HG03066 (cell line): ENCODE measurements around the gene RIMBP2.
"Not testable (repeated sequence)": the region's sequence is repeated elsewhere in the genome, so short reads cannot be mapped to it uniquely, and the experiment has no call there.

Source experiments
- ATAC-seq: cut with Tn5 transposase; IDR thresholded peaks from one replicate; pipeline ENCODE4 v1.9.1; 2021; ENCODE audit warnings: low read depth; ENCODE audit not compliant: unreplicated experiment

The RIMBP2 gene

DNA sequence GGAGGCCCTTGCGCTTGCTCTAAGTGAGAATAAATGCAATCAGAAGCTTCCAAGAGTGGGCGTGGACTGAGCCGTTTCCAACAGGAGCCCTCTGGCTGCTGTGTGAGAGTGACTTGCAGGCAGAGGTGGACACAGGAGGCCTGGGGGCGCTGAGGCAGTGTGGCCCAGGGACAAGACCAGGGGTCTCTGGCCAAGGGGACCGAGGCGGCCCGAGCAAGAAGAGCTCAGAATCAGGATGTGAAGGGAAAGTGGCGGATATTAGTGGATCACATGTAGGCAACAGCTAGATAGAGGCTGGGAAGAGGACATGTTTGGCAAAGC lies 8.6 kb downstream of the RIMBP2 start:
- ATAC-seq, result no peak

- ATAC-seq, result no peak
Observed at GRCh38 chr12:130706885-130707570, 9.1 kb downstream of the RIMBP2 start.

DNA sequence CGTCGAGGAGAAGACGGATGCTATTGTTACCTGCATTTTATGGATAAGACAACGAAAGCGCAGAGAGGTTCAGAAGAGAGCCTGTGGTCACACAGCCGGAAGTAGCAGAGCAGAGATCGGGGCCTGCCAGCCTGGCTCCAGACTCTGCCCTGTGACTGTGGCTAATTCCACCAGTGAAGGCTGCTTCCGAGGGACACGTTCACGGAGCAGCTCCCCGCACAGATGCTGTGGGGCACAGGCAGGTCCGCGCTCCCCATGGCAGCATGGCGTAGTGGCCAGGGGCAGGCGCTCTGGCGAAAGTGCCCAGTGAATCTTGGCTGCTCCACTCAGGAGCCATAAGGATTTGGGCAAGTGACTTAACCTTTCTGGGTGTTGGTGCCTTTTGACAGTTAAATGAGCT lies 9.8 kb downstream of the RIMBP2 start:
- no peak for ATAC-seq

DNA sequence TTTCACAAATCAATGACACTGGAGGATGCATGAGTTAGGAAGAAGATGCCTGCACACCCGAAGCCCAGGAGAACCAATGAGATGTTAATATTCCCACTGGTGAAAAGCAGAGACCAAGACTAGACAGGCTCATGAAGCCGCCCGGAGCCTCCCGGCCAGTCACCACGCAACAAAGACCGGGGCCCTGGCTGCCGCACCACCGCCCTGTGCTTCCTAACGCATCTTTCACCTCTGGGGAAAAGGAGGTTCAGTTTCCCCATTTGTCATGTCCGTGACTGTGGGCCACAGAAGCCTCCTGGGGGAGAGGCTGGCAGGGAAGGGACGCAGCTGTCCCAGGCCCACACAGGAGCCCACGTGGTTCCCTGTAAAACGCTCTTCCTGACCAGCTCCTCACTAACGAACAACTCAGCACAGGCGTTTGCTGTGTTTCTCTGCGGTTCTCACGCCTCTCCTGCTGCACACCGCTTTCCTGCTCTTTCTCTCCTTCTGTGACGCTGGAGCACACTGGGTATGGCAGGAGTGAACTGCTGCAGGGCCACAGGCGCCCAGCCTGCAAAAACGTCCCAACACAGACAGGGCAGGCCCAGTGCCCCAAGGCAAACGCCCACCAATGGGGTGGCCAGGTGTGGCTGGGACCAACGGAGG lies 10.8 kb downstream of the RIMBP2 start:
- no peak for ATAC-seq

DNA sequence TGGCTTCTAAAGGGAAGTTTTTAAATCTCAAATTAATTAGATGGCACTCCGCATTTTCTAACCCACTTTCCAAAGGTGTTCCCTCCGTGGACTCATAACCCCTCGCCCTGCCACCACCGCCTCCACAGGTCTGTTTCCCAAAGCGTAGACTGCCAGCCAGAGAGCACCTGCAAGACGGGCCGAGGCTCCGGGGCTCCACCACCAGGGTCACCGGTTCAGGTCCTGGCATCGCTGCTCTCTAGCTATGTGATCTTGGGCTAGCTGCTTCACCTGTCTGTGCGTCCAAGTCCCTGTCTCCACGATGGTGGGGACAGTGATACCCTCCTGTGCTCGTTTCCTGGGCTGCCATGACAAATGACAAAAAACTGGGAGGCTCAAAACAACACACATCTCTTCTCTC lies 11.5 kb downstream of the RIMBP2 start:
- no peak for ATAC-seq

DNA sequence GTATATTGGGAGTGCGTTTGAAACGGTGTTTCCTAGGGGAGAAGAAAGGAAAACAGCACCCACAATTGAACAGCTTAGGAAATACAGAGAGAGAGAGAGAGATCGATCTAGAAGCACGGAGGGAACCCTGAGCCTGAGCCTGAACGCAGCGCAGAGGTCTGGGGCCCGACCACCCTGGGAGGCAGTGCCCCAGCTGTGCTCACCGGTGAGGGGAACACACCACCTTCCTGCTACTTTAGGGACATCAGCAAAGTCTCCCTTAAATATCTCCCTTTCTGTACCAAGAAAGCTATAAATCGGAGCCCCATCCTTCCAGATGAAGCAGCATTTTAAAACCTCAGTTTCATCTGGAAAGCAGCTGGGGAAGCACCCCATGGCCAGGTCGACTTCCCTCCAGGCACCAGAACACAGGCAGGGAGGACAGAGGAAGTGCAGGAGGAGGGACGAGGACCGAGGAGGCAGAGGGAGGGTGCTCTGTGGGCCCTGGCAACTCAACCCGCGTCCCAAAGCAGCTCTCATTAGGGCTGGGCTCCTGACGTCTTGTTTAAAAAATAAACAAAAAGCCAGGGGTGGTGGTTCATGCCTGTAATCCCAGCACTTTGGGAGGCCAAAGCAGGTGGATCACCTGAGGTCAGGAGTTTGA lies 12.2 kb downstream of the RIMBP2 start:
- no peak for ATAC-seq

DNA sequence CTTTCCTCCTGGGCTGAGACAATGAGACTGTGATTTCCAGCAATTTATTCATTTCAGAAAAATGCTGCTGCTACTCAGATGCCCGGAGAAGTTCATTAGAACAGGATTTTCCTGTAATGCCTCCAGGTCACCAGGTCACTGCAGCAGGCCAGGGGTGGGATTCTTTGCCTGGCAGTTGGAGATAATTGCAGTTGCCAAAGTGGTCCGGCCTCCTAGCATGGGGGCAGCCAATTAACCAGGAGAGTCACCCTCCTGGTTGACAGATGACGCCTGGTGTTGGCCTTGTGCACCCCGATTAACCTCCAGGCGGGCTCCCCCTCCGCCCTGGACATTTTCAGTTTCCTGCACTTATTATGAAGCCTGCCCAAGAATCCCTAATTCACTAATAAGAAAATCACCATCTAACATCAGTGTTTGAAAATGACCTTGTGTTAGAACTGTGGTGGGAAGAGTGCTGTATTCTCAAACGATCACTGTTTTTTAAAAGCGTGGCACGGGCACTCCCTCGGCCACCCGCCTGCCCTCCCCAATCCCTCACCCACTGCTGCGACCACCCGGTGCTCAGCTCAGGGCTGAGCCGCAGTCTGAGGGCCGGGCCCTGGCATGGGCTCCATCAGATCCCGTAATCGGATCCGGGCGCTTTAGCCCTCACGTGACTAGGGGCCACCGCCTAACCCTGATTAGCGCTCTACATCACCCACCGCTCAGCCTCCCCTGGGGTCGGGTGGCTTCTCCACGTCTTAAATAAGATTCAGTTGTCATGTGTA lies 12.9 kb downstream of the RIMBP2 start:
- ATAC-seq, result no peak

DNA sequence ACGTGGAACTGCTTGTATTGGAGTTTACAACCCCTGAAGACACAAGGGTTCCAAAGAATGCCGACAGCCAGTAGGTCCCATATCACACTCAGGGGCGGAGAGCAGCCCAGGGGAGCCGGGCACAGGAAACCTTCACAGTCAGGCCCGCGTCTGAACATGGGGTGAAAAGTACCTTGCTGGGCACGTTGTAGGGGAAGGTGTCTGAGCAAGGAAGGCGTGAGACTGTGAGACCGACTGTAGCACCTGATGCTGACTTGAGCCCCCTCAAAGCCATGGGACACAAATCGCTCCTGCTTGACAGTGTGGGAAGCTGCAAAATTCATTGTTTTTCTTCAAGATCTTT lies 14.7 kb downstream of the RIMBP2 start:
- ATAC-seq, result no peak

DNA sequence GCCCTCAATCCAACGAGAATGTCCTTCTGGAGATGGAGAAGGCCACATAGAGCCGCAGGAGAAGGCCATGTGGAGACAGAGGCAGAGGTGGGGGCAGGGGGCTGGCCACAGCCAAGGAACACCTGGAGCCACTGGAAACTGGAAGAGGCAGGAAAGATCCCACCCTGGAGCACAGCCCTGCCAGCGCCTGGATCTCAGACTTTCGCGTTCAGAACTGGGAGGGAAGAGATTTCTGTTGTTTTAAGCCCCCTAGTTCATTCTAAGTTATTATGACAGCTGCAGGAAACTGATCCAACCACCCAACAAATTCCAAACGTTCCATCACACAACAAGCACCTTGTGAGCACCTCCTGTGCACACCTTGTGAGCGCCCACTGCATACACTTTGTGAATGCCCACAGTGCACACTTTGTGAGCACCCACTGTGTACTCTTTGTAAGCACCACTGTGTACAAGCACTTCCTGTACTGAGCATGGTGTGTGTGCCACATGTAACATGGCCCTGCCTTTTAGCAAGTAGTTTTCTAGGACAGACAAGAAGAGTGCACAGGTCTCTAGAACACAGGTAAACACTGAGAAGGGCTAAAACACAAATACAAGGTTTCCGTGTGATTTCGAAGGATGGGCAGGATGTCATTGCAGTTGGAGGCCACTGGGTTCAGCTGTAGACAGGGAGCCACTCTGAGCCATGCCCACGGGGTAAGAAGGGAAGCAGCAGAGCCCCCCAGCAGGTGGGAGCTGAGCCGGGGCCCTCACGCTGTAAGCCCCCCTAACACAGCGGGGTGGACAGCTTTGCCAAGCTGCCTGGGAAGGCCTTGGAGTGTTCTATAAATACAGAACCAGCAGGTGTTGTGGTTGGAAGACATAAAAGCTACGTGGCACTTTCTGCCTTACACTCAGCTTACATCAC lies 15.4 kb downstream of the RIMBP2 start:
- no peak for ATAC-seq

GRCh38 chr12:130698106-130698505 lies 18.0 kb downstream of the RIMBP2 start:
- no peak for ATAC-seq

- no peak for ATAC-seq
Observed at GRCh38 chr12:130696379-130697100, 19.6 kb downstream of the RIMBP2 start.

GRCh38 chr12:130695061-130695460 lies 21.0 kb downstream of the RIMBP2 start:
- no peak for ATAC-seq

GRCh38 chr12:130689408-130690405 lies 26.4 kb downstream of the RIMBP2 start:
- no peak for ATAC-seq

DNA sequence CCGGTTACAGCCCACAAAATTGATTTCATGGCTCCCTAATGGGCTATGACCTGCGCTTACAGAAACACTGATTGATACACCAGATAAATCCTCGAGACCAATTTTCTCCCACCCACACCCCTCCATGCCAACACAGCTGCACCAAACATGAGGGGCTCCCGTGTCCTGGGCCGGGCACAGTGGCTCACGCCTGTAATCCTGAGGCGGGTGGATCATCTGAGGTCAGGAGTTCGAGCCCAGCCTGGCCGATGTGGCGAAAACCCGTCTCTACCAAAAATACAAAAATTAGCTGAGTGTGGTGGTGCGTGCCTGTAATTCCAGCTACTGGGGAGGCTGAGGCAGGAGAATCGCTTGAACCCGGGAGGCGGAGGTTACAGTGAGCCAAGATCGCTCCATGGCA lies 27.1 kb downstream of the RIMBP2 start:
- ATAC-seq, result not testable (repeated sequence)

GRCh38 chr12:130687796-130688778 lies 28.0 kb downstream of the RIMBP2 start:
- no peak for ATAC-seq

DNA sequence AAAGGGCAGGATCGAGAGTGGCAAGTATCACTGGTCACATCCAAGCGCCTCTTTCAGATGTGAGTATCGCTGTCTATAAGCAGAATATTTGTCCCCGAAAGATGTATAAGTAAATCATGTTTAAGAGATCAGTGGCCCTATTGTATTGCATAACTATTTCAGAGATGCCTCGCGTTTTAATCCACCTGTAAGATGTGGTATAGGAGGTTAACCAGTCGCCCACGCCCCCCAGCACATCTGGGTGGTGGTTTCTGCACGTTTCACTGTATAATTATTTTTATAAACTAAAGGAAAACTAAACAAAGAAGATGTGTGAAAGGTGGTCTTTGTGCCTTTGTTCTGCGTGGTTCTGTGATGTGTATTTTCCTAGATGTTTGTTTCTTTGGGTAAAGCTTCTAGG lies 28.9 kb downstream of the RIMBP2 start:
- no peak for ATAC-seq

GRCh38 chr12:130686511-130686991 lies 29.5 kb downstream of the RIMBP2 start:
- no peak for ATAC-seq
